Brain microvascular endothelial cell (primary cell): ENCODE data around the gene ENHO.

Experiments used
- DNase-seq: peaks from one replicate; pipeline ENCODE4 v3.0.0-alpha.2; 2020
- H3K27ac ChIP-seq: fragments of 250-450 bp; sonication (Bioruptor Pico); 2 replicates; pipeline ENCODE4 v1.5.1; 2020; ENCODE audit warnings: mild to moderate bottlenecking, moderate library complexity
- H3K27me3 ChIP-seq: fragments of 250-450 bp; sonication (Bioruptor Pico); replicated peaks from 2 replicates; pipeline ENCODE4 v1.5.1; 2020; ENCODE audit warnings: mild to moderate bottlenecking
- H3K36me3 ChIP-seq: fragments of 250-450 bp; sonication (Bioruptor Pico); replicated peaks from 2 replicates; pipeline ENCODE4 v1.5.1; 2020; ENCODE audit warnings: mild to moderate bottlenecking
- H3K4me3 ChIP-seq: 2 replicates; pipeline ENCODE4 v1.5.1; 2011; ENCODE audit warnings: low read depth, mild to moderate bottlenecking, control low read depth, low read length, moderate library complexity
- CTCF ChIP-seq: IDR thresholded peaks from 2 replicates; pipeline ENCODE4 v1.5.1; 2011; ENCODE audit warnings: low read depth, mild to moderate bottlenecking, moderate library complexity, low read length, control low read depth, inconsistent platforms; ENCODE audit errors: missing control alignments
- in situ Hi-C: cut with HindIII; loops from 2 replicates; pipeline ENCODE4 v1.10.0; 2017; ENCODE audit warnings: low sequenced_read_pairs, low pct_ligation_motif_present

ENHO gene

GRCh38 chr9:34546834-34547827 lies 24.3 kb upstream of the ENHO start:
- peaks cover 6% of the 10 kb centered on the region for H3K27me3 ChIP-seq

GRCh38 chr9:34546102-34546833 lies 23.5 kb upstream of the ENHO start:
- Histone ChIP-seq H3K27me3 (peaks cover 6% of the 10 kb centered on the region), H3K4me3 (no peak overlapping the region), H3K36me3 (no peaks in the 10 kb centered on the region), H3K27ac (no peak overlapping the region)
- no peak for DNase-seq
- no peak for TF ChIP-seq CTCF
- in situ Hi-C loops: no loop called here

More at GRCh38 chr9:34546834-34547827, 24.3 kb upstream of the ENHO start:
- peak; percentile 75 for DNase-seq
- H3K4me3 ChIP-seq: no peak overlapping the region
- in situ Hi-C loops: no loop called here
- no peak overlapping the region for H3K27ac ChIP-seq
- H3K36me3 ChIP-seq: no peaks in the 10 kb centered on the region
- TF ChIP-seq CTCF: peak; percentile 87

GRCh38 chr9:34545497-34545896 lies 22.7 kb upstream of the ENHO start:
- Histone ChIP-seq H3K27me3 (peaks cover 6% of the 10 kb centered on the region), H3K27ac (no peak overlapping the region), H3K4me3 (no peak overlapping the region), H3K36me3 (no peaks in the 10 kb centered on the region)
- TF ChIP-seq CTCF: no peak
- in situ Hi-C loops: no loop called here
- DNase-seq: no peak

DNA sequence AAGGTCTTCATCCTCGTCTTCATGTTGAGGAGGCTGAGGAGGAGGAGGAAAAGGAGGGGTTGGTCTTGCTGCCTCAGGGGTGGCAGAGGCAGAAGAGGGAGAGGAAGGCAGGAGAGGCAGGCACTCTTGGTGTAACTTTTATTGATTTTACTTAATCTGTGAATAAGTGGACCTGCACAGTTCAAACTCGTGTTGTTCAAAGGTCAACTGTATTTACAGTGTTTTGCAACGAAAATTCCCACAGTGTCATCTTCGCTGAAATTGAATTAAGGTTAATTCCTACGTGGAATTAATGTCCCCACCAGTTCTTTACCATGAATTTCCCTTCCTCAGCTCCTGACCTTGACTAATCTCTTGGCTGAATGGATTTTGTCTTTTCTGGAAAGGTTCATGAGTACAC lies 21.2 kb upstream of the ENHO start:
- no peak for TF ChIP-seq CTCF
- no peaks in the 10 kb centered on the region for H3K36me3 ChIP-seq
- in situ Hi-C loops: no loop called here

GRCh38 chr9:34541540-34541939 lies 18.8 kb upstream of the ENHO start:
- DNase-seq: no peak
- H3K27ac ChIP-seq: no peak overlapping the region
- H3K4me3 ChIP-seq: no peak overlapping the region
- H3K27me3 ChIP-seq: peaks cover 6% of the 10 kb centered on the region
- in situ Hi-C loops: no loop called here
- H3K36me3 ChIP-seq: no peaks in the 10 kb centered on the region
- no peak for TF ChIP-seq CTCF

More for the DNA sequence above, 21.2 kb upstream of the ENHO start:
- no peak overlapping the region for H3K27ac ChIP-seq
- peaks cover 6% of the 10 kb centered on the region for H3K27me3 ChIP-seq
- H3K4me3 ChIP-seq: no peak overlapping the region
- DNase-seq: no peak
